HUDEP-2 (cell line): Measurements from ENCODE around the gene CEP112.
A peak's percentile ranks its signal among the peaks of the same experiment; 100 is the strongest.

ENCODE experiments used
- DNase-seq, 76 experiments: peaks; one replicate each; lab custom pipeline; 2025; ENCODE audit not compliant: unreplicated experiment in 76 of 76; lab: John Stamatoyannopoulos, UW

CEP112 gene

DNA sequence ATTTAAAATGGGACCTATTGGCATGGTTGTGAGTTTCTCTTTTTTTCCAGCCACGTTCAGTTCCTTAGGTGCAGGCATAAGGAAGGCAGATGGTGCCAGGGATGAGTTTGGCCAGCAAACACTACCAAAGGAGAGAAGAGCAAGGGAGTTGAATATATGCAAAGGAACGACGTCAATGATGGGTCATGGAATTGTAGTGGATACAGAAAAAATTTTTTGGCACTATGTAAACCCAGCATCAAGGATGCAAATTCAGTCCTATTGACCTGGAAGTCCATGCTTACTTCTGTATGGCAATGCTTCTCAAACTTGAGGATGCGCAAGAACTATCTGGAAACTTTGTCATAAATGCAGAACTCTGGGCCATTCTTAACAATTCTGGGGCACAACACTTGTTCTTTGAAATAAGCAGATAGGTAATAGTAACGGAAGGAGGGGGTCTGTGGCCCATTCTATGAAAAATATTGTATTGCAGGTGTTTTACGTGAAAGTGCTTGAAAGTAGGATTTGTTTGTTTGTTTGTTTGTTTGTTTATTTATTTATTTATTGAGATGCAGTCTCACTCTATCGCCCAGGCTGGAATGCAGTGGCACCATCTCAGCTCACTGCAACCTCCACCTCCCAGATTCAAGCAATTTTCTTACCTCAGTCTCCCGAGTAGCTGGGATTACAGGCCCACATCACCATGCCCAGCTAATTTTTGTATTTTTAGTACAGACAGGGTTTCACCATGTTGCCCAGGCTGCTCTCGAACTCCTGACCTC lies 19.3 kb upstream of the CEP112 start:
- no peak for DNase-seq

DNA sequence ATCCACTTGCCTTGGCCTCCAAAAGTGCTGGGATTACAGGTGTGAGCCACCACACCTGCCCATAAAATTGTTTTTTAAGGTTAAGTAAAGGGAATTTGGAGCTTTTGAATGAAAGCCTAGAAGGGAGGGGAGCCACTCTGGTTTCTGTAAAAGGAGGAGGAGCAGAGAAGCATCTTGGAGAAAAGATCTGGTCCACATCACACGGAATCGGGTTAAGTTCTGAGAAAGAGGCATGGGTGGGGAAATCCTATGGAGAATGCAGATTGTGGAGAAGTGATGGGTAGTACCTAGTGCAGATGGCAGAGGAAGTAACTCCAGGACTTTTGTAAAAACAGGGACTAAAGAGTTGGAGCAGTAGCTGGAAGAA lies 18.3 kb upstream of the CEP112 start:
- DNase-seq, result no peak

DNA sequence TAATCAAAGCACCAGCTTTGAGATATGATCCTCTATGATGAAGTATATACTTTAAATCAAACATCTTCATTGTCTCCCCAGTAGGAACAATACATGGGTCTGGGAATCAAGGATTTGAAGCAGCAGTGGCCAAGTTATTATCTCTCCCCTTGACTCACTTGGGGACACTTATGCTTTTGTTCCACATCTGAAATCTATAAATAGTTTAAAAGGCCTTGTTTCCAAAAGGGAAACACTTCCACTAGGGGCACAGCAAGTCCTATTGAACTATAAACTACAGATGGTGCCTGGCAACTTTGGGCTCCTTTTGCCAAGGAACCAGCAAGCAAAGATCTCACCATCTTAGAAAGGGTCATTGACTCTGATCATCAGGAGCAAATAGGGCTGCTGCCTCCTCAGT lies 16.0 kb upstream of the CEP112 start:
- DNase-seq, result no peak

DNA sequence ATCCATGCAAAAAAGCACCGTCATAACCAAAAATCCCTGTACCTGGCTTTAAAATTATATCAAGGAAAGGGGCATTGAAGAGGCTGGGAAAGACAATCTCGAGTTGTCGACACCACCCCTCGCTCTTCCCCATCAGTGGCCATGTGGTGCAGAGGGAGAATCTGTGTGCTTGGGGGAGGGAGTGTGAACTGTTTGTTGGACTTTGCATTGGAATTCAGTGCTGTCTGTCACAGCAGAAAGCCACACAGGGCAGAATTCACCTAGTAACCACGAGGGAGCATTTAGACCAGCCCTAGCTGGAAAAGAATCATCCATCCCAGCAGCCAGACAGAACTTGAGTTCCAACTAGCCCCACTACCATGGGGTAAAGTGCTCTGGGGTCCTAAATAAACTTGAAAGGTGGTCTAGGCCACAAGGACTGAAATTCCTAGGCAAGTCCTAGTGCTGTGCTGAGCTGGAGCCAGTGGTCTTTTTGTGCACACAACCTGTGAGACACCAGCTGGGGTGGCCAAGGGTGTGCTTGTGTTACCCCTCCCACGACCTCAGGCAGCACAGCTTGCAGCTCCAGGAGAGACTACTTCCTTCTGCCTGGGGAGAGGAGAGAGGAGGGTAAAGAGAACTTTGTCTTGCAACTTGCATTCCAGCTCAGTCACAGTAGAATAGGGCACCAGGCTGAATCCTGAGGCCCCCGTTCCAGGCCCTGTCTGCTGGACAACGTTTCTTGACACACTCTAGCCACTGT lies 11.5 kb upstream of the CEP112 start:
- DNase-seq, result no peak

DNA sequence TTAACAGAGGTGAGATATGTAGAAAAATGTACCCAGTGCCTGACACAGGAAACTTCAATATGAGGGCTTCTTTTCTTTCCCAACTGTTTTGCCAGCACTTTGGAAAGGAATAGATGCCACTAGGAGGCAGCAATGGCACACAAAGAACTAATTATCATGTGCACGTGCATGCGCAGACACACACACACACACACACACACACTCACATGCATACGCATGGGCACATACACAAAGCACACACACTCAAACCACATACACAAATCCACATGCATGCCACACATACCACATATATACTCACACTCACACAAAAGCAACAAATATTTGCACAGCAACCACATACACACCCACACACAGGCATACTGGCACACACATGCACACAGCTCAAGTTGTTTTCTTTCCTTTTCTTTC lies 8.8 kb upstream of the CEP112 start:
- peak in 63 of 76 experiments; percentile 2 to 77 (median 35) for DNase-seq

DNA sequence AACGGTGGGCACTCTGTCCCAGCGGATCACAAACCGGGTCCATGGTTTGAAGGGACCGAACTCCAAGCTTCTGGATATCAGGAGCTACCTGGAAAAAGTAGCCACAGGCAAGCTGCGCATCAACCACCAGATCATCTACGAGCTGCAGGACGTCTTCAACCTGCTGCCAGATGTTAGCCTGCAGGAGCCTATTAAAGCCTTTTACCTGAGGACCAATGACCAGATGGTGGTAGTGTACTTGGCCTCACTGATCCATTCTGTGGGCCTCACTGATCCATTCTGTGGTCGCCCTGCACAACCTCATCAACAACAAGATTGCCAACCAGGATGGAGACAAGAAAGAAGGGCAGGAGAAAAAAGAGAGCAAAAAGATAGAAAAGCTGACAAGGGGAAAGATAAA lies 6.3 kb upstream of the CEP112 start:
- no peak for DNase-seq

DNA sequence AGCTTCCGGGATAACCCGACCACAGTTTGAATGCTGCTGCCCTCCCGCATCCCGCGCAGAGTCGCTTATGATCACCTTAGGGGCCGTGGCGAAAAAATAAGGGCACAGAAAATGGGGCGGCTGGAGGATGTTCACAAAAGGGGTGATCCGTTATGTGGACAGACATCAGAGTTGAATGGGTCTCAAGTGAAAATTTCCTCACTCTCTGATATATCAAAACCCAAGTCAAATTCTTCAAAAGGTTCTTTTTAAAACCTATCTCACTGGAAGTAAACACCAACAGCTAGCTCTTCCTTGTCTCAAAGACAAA lies 400 bp upstream of the CEP112 start:
- no peak for DNase-seq

DNA sequence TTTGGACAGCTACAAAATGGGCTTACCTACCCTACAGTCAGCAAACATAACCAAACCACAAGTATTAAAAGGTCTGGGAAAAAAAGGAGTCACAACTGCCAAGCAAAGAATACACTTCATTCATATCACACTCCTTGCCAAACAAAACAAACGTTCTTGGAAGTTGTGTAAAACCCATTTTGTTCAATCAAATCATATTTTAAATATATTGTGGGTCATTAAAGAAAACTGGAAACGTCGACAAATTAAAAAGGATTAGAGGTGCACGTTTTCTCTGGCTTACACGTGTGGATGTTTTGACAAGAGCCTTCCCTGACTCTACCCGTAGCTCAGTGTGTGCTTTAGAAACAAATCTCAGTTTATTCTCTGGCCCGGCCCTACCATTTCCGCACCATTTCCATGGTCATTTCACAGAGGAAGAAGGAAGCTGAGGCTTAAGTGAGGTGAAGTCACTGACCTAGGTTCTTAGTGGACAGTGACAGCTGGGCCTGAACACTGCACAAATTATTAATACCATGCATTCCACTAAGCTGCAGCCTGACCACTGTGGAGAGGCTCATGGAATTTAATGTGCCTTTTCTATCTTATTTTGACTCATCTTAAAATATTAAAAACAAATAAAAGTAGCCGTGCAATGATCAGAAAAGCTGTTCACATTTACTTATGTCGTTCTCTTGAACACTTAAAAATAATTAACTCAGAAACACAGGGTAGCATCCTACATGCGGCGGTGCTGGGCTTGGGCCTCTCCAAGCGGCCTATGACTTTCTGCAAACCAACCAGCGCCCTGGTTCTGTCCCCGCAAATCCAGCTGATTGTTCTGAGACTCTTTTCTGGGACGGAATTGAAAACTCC lies 968 bp downstream of the CEP112 start:
- DNase-seq, result no peak

DNA sequence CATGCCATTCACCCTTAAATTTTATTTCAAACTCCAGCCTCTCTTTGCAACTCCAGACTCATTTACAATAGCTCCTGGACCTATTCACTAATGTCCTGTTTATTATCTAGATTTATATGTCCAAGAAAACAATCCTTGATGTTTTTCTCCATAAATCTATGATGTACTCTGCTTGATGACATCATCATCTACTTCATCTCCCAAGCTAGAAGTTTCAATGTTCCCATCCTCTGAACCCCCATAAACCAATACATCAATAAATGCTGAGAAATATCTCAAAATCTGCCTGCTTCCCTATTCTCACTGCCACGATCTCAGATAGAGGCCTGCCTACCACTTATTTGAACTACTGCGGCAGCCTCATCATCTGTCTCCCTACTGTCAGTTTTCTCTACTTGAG lies 4.2 kb downstream of the CEP112 start:
- no peak for DNase-seq

DNA sequence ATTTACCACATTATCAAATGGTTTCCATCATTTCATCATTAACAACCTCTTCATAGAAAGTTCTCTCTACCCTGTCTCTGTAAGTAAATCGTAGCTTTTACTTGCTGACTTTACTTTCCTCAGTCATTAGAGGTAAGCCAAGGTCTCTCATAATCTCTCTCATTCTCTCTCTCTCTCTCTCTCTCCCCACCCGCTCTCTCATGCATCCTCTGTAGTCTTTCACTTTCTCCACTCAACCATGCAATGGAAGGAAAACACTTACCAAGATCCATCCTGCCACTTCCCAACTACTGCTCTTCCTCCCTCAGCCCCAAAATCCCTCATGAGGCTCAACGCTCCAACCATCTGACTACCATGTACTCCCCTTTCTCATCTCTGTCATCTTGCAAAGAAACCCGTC lies 6.1 kb downstream of the CEP112 start:
- DNase-seq, result no peak

DNA sequence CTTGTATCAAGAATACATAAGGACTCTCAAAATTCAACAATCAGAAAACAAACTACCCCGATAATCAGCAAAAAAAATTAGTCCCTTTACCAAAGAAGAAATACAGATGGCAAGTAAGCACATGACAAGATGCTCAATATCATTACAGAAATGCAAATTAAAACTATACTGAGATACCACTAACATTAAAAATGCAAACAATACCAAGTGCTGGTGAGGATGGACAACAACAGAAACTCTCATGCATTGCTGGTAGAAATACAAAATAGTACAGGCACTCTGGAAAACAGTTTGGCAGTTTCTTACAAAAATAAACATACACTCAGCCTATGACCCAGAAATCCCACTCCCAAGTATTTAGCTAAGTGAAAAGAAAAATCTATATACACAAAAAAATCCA lies 7.5 kb downstream of the CEP112 start:
- DNase-seq, result no peak

DNA sequence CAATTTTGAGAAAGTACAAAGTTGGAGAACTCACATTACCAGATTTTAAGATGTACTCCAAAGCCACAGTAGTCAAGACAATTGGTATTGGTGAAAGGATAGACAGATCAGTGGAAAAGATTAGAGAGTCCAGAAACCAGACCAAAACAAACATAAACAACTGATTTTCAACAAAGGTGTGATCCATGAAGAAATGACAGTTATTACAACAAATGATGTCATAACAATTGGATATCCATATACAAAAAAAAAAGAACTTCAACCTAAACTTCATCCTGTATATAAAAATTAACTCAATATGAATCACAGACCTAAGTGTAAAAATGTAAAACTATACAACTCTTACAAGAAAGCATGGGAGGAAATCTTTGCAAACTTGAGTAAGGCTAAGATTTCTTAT lies 8.4 kb downstream of the CEP112 start:
- no peak for DNase-seq

DNA sequence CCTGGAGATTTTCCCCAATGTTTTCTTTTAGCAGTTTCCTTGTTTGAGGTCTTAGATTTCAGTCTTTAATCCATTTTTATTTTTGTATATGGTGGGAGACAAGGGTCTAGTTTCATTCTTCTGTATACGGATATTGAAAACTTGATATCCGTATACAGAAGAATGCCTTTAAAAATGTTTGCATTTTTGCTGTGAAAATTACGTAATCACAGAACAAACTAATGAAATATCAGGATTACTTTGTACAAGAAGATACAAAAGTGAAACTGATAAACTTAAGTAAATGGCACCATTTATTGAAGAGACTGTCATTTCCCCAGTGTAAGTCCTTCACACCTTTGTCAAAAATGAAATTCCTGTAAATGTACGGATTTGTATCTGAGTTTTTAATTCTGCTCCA lies 13.3 kb downstream of the CEP112 start:
- no peak for DNase-seq

DNA sequence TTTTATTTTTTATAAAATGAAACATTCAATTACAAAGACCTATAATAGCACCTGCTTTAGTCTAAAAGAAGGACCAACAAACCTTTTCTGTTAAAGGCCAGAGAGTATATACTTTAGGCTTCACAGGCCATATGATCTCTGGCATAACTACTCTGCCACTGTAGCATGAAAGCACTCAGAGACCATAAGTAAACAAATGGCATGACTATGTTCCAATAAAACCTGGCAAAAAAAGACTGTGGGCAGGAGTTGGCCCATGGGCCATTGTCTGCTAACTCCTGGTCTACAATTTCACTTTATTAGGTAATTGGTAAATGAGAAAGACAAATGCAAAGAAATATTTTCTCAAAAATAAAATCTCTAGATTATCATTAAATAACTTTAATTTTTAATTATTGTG lies 14.9 kb downstream of the CEP112 start:
- DNase-seq, result no peak

DNA sequence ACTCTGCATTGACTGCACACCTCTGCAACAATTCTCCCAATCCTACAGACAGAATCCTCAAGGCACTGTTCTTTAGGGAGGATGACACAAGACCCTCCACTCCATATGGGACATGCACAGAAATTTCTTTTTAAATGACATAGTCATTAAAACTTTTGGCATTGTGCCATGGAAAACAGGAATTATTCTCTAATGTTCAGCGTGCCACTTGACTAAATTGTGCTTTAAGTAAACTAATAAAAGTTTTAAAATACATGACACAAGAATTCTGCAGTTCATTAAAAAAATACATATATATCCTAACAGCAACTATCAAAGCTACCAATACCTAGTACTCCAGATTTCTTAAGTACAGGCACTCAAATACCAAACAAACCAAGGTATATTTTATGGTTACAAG lies 16.0 kb downstream of the CEP112 start:
- DNase-seq, result no peak

DNA sequence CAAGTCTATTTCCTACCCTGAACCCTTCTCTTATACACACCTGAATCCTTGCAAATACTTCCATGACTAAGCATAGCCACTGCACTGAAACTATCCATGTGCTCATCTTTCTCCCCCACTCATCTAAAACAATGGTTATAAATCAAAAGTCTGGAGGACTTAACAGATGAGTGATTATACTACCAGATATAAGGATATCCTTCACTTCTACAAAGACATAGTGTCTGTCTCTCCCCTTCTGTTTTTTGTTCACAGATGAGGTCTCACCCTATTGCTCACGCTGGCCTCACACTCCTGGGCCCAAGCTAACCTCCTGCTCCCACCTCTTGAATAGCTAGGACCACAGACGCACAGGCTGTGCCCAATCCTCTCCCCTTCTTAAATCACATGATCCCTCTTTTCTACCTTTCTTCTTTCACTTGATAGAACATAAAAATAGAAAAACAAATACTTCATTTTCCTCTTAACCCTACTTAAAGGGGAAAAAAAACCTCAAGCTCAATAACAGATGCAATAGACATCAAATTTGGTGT lies 19.2 kb downstream of the CEP112 start:
- no peak for DNase-seq

DNA sequence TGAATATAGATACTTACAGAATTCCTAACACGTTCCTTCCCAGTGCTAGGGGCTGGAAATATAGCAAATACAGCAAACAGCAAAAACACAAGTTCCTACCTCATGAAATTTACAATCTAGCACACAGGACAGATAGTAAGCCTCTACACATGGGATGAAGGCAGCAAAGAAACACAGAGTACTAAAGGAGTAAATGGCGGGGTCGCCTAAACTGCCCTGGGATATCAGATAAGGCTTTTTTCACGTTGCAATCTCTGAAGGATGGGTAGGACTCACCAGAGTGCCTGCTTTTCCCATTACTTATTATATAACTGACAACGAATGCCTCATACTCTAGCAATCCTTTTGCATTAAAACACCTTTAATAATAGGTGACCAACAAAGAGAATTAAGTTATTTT lies 19.8 kb downstream of the CEP112 start:
- no peak for DNase-seq

DNA sequence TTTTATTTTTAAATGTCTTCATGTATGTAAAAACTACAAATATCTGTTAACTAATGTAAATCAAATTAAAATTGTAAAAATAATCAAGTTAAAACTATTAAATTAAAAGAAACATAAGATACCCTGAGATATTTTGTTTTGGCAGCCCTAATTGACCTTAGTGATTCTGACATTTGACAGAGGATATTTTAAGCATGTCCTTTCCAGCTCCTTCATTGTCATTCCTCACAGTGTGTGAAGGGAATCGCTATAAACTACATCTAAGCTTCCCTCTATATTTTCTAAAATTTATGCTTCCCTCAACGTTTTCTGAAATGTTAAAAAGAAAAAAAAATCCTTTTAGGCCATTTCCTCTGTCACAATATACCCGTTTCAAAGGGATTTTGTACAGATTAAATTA lies 20.2 kb downstream of the CEP112 start:
- DNase-seq, result no peak

DNA sequence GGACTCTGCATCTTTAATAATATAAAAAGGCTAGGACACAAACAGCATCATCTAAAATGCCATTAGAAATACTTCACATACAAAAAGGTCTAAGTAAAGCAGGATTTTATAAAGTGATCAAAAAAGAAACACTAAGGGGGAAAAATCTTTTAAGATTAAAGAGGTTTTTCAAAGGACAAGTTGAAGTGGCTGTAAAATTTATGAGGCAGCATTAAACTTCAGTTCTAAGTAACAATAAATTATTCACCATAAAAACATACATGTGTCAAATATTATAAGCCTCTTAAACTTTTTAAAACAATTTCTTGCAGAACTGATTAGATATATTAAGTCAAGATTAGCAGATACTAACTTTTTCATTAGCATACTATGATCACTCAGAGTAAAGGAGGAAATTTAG lies 20.8 kb downstream of the CEP112 start:
- DNase-seq, result no peak

DNA sequence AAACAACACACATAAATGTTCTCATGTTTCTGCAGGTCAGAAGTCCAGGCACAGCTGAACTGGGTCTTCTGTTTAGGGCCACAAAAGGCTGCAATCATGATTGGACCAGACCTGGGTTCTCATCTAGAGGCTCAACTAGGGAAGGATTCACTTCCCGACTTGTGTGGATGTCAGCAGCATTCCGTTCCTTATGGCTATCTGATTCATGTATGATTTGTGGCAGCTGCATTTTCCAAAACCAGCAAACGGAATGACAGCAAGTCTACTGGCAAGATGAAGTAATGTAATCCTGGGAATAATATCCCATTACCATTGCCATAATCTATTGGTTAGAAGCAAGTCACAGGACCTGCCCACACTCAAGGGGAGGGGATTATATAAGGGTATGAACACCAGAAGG lies 22.1 kb downstream of the CEP112 start:
- no peak for DNase-seq

DNA sequence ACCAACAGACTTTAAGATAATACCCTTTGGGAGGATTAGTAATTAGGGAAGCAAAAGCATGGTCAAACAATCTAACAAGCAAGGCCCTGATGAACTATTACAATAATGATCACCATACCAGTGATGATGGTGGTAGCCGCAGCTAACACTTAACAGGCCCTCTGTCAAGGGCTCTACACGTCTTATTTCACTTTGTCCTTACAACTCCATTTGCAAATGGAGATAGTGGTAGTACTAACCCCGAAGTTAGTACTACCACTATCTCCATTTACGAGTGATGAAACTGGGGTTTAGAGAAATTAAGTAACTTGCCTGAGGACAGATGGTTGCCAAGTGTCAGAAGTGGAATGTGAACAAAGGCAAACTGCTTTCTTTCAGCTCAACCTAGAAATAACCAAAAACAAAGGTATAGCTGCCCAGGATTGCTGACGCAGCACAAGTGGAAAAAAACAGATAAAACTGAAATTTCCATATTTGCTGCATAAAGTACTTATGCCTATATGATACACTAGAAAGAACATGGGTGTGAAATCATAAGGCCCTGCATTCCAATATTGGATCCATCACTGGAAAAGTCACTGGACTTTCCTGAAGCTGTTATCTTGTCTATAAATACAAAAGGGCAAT lies 24.6 kb downstream of the CEP112 start:
- no peak for DNase-seq
